GM21717 (cell line): ENCODE measurements around the gene NDST3.
"Not testable (repeated sequence)": the region's sequence is repeated elsewhere in the genome, so short reads cannot be mapped to it uniquely, and the experiment has no call there.

ENCODE experiments used
- ATAC-seq: cut with Tn5 transposase; IDR thresholded peaks from one replicate; pipeline ENCODE4 v1.9.1; 2021; ENCODE audit warnings: mild to moderate bottlenecking, moderate library complexity; ENCODE audit not compliant: unreplicated experiment

NDST3 gene

DNA sequence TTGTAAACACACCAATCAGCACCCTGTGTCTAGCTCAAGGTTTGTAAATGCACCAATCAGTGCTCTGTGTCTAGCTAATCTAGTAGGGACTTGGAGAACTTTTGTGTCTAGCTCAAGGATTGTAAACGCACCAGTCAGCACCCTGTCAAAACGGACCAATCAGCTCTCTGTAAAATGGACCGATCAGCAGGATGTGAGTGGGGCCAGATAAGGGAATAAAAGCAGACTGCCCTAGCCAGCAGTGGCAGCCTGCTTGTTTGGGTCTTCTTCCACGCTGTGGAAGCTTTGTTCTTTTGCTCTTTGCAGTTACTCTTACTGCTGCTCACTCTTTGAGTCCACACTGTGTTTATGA lies 231.8 kb downstream of the NDST3 start:
- ATAC-seq: not testable (repeated sequence)

DNA sequence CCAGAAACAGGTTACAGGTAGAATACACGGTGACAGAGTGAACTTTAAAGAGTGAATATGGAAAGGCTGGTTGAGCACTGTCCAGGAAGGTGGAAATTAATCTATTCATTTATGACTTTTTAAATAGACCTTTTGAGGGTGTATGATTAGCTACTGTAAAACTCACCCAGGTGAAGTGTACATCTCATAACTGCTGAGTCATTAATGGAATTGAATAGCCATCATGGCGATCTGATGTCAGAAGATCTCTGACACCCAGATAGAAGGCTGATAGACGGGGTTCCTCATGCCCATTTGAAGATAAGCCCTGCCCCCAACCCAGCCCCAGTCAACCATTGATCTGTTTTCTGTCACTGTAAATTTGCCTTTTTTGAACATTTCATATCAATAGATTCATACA lies 234.5 kb downstream of the NDST3 start:
- no peak for ATAC-seq

GRCh38 chr4:118270492-118270891 lies 236.2 kb downstream of the NDST3 start:
- peak; percentile 45 for ATAC-seq

- ATAC-seq: no peak
Observed at GRCh38 chr4:118271788-118272187, 237.5 kb downstream of the NDST3 start.

GRCh38 chr4:118273642-118274041 lies 239.4 kb downstream of the NDST3 start:
- ATAC-seq: no peak

GRCh38 chr4:118276580-118276979 lies 242.3 kb downstream of the NDST3 start:
- no peak for ATAC-seq

DNA sequence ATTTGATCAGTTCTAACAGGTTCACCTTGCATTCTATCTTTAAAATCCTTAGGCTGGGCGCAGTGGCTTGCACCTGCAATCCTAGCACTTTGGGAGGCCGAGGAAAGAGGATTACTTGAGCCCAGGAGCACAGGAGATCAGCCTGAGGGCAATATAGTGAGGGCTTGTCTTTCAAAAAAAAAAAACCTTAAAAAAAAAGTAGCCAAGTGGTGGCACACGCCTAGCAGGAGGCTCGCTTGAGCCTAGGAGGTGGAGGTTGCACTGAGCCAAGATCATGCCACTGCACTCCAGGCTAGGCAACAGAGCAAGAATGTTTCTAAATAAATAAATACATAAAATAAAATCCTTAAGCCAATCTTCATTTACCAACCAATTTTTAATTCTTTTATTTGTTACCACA lies 243.0 kb downstream of the NDST3 start:
- ATAC-seq: no peak

DNA sequence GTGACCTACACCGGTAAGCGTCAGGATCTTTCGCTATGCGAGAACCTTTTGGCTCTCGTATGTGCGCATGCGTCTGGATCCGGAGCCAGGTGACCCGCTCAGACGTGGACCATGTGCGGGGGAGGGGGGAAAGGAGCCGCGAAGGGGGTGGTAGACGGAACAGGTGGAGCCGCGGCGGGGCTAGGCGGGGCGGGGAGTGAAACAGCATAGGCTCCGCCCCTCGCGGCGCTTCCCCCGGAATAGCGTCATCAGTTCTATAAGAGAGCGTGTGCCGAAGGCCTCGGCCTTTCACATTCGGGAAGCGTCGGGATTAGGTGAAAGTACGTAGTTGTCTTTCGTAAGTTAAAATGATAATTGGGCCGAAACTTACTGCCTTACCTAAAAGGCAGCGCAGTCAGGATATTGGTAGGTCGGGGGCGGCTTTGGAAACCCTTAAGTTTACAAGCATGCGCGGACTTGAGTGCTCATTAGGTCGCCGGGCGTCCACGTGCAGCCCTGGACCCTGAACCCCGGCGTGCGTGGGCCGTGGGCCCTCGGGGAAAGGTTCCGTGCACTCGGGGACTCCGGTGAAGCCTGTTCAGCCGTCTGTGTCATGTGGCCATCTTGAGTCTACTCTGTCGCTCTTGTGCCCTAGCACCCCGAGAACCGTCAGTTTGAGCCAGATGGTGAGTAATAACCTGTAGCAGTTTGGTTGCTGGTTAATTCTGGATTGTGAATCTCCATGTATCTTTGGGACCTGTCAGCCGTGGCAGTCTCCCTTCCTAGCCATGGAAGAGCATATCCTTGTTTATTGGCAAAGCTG lies 244.4 kb downstream of the NDST3 start:
- ATAC-seq: peak; percentile 88

DNA sequence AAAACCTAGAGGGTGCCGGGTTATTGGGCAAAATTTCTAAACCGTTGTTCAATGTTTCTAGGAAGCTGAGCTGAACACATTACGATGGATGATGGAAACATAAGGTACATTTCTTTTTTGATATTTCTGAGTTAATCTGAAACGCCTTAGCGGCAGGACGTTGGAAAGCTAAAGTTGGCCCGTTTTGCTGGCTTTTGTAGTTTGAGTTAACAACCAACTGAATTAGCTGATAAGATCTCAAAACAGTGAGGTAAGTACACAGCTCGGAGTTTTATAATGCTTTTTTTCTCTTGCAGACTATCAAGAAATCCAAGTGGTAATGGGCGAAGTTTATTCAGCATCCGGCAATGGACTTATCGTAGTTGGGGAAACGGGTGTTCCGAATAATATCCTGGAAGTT lies 245.0 kb downstream of the NDST3 start:
- ATAC-seq: no peak

- no peak for ATAC-seq
Observed at GRCh38 chr4:118279920-118280432, 245.7 kb downstream of the NDST3 start.

- ATAC-seq: peak; percentile 29
Observed at GRCh38 chr4:118280501-118281218, 246.4 kb downstream of the NDST3 start.

DNA sequence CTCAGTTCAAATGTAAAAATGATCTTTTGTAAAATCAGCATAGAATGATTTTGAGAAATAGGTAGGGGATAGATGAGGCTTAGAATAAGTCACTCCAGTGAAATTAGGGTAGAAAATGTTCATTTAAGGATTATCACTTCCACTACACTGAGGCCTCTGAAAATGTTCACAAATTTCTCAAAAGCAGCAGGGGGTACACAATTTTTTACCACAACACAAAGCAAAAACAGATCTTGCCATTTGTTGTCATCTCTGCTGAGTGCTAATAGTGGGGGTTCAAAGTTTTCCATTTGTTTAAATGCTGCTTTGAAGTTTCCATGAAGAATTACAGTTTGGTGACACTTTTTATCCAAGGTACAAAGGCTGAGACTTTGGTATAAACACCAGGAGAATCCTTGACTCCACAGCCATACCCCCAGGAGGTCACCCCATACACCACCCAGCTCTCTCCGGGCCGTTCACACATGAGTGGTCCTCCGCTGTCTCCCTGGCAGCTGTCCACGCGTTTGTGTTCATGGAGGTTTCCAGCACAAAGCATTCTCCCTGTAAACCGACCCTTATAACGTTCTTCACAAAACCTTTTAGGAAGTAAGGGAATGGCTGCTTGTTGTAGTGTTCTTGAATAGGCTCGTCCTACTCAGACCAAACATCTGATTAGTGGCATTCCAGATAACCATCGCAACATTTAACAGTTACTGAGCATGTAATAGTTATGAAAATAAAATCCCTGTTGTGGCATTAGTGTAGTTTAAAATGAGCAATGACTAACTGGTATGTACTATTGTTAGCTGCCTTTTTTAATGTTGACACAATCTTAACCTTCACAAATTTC lies 247.5 kb downstream of the NDST3 start:
- ATAC-seq: no peak

- ATAC-seq: no peak
Observed at GRCh38 chr4:118282692-118283091, 248.4 kb downstream of the NDST3 start.

- peak; percentile 53 for ATAC-seq
Observed at GRCh38 chr4:118284169-118284568, 249.9 kb downstream of the NDST3 start.

DNA sequence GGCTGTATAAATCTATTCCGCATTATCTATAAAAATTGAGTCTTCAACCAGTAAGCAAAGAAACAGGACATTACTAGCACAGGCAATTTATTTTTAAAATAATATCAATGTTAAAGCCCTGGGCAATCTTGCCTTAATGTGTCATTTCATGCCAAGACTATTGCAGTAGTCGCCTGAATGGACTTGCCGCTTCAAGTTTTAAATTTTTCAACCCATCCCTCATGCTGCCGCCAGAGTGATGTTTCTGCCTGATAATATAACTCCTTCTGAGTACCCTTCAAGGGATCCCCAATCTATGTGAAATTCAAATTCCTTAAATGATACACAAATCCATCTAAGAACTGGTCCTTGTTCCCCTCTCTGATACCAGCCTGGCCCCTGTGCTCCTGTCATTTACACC lies 251.6 kb downstream of the NDST3 start:
- no peak for ATAC-seq

DNA sequence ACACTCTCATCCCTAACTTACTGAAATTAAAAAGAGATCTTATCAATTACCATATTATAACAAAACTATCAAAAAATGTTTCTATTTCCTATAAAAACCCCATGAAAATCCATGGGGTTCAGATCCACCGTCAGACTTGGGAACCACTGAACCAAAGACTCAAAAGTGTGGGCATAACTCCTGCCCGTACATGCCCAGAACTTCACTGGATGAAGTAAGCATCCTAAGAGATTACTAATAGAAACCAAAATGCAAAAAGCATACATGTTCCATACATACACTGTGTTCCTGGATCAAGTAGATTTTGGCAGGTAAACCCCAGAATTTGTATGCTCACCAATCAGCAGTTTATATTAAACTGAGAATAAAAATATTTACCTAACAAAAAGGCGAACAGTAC lies 252.4 kb downstream of the NDST3 start:
- ATAC-seq: no peak

GRCh38 chr4:118287711-118288451 lies 253.6 kb downstream of the NDST3 start:
- no peak for ATAC-seq

DNA sequence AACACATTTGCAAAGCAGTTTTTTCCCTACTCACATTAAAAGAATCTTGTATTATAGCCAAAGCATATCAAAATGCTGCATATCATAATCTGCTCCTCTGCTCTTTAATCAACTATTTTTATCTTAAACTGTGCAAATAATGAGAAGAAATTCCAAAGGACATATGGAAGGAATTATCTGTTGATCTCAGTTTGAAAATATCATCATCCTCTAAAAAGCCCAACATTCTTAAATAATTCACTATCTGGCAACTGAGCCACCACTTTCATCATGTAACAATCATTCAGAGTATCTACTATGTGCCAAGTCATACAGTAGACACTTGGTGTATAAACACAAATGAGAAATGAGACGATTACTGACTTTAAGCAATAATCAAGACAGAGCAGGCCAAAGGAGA lies 255.5 kb downstream of the NDST3 start:
- no peak for ATAC-seq

DNA sequence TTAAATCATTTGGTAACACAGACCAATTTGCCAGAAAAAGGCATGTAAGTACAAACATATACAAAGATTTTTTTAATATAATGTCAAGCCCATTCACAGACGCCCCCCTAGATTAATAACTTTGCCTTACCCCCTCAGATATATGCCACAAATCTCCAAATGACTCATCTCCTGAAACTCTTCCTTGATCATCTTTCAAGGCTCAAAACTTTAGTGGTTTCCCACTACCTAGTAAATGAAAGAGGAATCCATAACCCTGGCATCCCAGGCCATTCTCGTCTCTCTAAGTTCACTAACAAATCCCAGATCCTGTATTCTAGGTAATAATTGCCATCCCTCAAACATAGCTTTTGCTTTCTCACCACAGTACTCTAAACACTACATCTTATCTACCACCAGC lies 256.7 kb downstream of the NDST3 start:
- ATAC-seq: no peak

GRCh38 chr4:118296729-118297128 lies 262.4 kb downstream of the NDST3 start:
- no peak for ATAC-seq

GRCh38 chr4:118299619-118300018 lies 265.3 kb downstream of the NDST3 start:
- not testable (repeated sequence) for ATAC-seq
